HCT116 (cell line): ENCODE data around the gene TRAT1. TPM values are rescaled to one million over a fixed set of nuclear protein-coding genes. Genes with fewer than 3 reads are reported as not detected.

Experiments used
- ATAC-seq: fragments of 200-7000 bp; cut with Tn5 transposase; 2 replicates; pipeline ENCODE4 v1.9.1; 2020; ENCODE audit warnings: mild to moderate bottlenecking, moderate library complexity
- BruUV-seq: library from RNA; stranded (reverse); fragments of 400-500 nt; replicated peaks from 2 replicates; lab custom pipeline; 2021; lab: Mats Ljungman, UMichigan
- CTCF ChIA-PET: fragments of 300-600 bp; sonication (Branson Sonifier 250); formaldehyde crosslinking; loops from one replicate; lab custom pipeline; 2021; ENCODE audit warnings: antibody characterized with exemption; lab: Charles Lee
- POLR2A ChIA-PET: fragments of 300-600, 350-600 bp; sonication (Branson Sonifier 250); formaldehyde crosslinking; loops from one replicate; lab custom pipeline; 2021; ENCODE audit warnings: antibody characterized with exemption; lab: Charles Lee
- RAD21 ChIA-PET, 2 experiments: fragments of 300-600 bp; sonication (Branson Sonifier 250); formaldehyde crosslinking; loops; one replicate each; lab custom pipeline; 2023; ENCODE audit warnings: low total read pairs in 2 of 2; ENCODE audit not compliant: uncharacterized antibody in 2 of 2, unreplicated experiment in 2 of 2, low non-redundant PET in 1 of 2; lab: Charles Lee
- DNase-seq: peaks from one replicate; pipeline ENCODE4 v3.0.0-alpha.2; 2010; ENCODE audit warnings: low read depth, low spot score
- H2AFZ ChIP-seq: fragments of 200-600 bp; shearing (Covaris generic), sonication (generic); 2 replicates; pipeline ENCODE4 v1.6.1; 2017; ENCODE audit warnings: low read depth, mixed run types, mixed read lengths, antibody characterized with exemption, low read length; ENCODE audit not compliant: poor library complexity, severe bottlenecking
- H3K27ac ChIP-seq: 2 replicates; pipeline ENCODE4 v1.5.1; 2012; ENCODE audit warnings: low read depth, low read length
- H3K27me3 ChIP-seq: fragments of 200-600 bp; sonication (generic); 2 replicates; pipeline ENCODE4 v1.6.1; 2016; ENCODE audit warnings: mixed run types, low read length, mixed read lengths; ENCODE audit not compliant: insufficient read depth
- H3K36me3 ChIP-seq, 2 experiments: fragments of 200-500 bp in 1 of 2; fragments of 200-600 bp in 1 of 2; sonication (Bioruptor generic) in 1 of 2; sonication (generic) in 1 of 2; 2 replicates each; pipeline versions ENCODE4 v1.5.1 to v1.6.1; 2014 to 2016; ENCODE audit warnings: low read length in 2 of 2, inconsistent platforms in 1 of 2, mixed read lengths in 1 of 2, mixed run types in 1 of 2; ENCODE audit not compliant: insufficient read depth in 2 of 2, control insufficient read depth in 1 of 2
- H3K4me1 ChIP-seq, 2 experiments: fragments of 200-600 bp in 1 of 2; sonication (generic) in 1 of 2; 2 replicates each; pipeline versions ENCODE4 v1.5.1 to v1.6.1; 2012 to 2017; ENCODE audit warnings: low read length in 2 of 2, inconsistent platforms in 1 of 2, mild to moderate bottlenecking in 1 of 2, mixed read lengths in 1 of 2, mixed run types in 1 of 2, moderate library complexity in 1 of 2; ENCODE audit not compliant: insufficient read depth in 2 of 2, control insufficient read depth in 1 of 2
- H3K4me2 ChIP-seq: fragments of 200-600 bp; sonication (generic); 2 replicates; pipeline ENCODE4 v1.6.1; 2017; ENCODE audit warnings: mixed run types, low read length, mixed read lengths
- H3K4me3 ChIP-seq, 2 experiments: fragments of 200-600 bp in 1 of 2; sonication (generic) in 1 of 2; replicated peaks in 1 of 2; 2 replicates each; pipeline ENCODE4 v1.5.1; 2011 to 2016; ENCODE audit warnings: low read length in 2 of 2, control low read depth in 1 of 2, low read depth in 1 of 2, mild to moderate bottlenecking in 1 of 2, mixed read lengths in 1 of 2, mixed run types in 1 of 2
- H3K79me2 ChIP-seq: fragments of 200-600 bp; sonication (generic); 2 replicates; pipeline ENCODE4 v1.6.1; 2017; ENCODE audit warnings: mild to moderate bottlenecking, mixed run types, low read length, moderate library complexity, mixed read lengths; ENCODE audit not compliant: insufficient read depth
- H3K9ac ChIP-seq: fragments of 200-600 bp; sonication (generic); 2 replicates; pipeline ENCODE4 v1.6.1; 2016; ENCODE audit warnings: low read length, mixed read lengths
- H3K9me2 ChIP-seq: fragments of 200-600 bp; sonication (generic), shearing (Covaris generic); 2 replicates; pipeline ENCODE4 v1.6.1; 2017; ENCODE audit warnings: mixed run types, mild to moderate bottlenecking, moderate library complexity; ENCODE audit not compliant: insufficient read depth
- H3K9me3 ChIP-seq, 2 experiments: fragments of 200-500 bp in 1 of 2; fragments of 200-600 bp in 1 of 2; sonication (Bioruptor generic) in 1 of 2; sonication (generic) in 1 of 2; 2 replicates each; pipeline ENCODE4 v1.6.1; 2014 to 2017; ENCODE audit warnings: low read length in 2 of 2, mixed read lengths in 2 of 2, inconsistent platforms in 1 of 2, low read depth in 1 of 2, mild to moderate bottlenecking in 1 of 2, mixed run types in 1 of 2, moderate library complexity in 1 of 2; ENCODE audit not compliant: control insufficient read depth in 1 of 2, insufficient read depth in 1 of 2
- H4K20me1 ChIP-seq: fragments of 200-600 bp; sonication (generic), shearing (Covaris generic); 2 replicates; pipeline ENCODE4 v1.6.1; 2017; ENCODE audit warnings: mixed run types, mild to moderate bottlenecking, moderate library complexity; ENCODE audit not compliant: insufficient read depth
- CBX3 ChIP-seq: IDR thresholded peaks from 2 replicates; pipeline ENCODE4 v1.6.1; 2012; ENCODE audit warnings: low read depth
- CEBPB ChIP-seq: IDR thresholded peaks from 2 replicates; pipeline ENCODE4 v1.6.1; 2012; ENCODE audit warnings: low read depth
- EGR1 ChIP-seq: IDR thresholded peaks from 2 replicates; pipeline ENCODE4 v1.6.1; 2012; ENCODE audit warnings: low read depth
- FOSL1 ChIP-seq: IDR thresholded peaks from 2 replicates; pipeline ENCODE4 v1.6.1; 2012; ENCODE audit warnings: low read depth
- JUND ChIP-seq: IDR thresholded peaks from 2 replicates; pipeline ENCODE4 v1.6.1; 2012
- POLR2A ChIP-seq: IDR thresholded peaks from 2 replicates; pipeline ENCODE4 v1.7.0; 2011; ENCODE audit warnings: borderline replicate concordance; ENCODE audit not compliant: insufficient read depth, insufficient read length; ENCODE audit errors: extremely low read depth
- POLR2AphosphoS5 ChIP-seq: IDR thresholded peaks from 2 replicates; pipeline ENCODE4 v1.6.1; 2011; ENCODE audit warnings: mild to moderate bottlenecking, low read depth, low read length, moderate library complexity
- RAD21 ChIP-seq: IDR thresholded peaks from 2 replicates; pipeline ENCODE4 v1.6.1; 2012; ENCODE audit warnings: low read depth, mild to moderate bottlenecking
- SIN3A ChIP-seq: IDR thresholded peaks from 2 replicates; pipeline ENCODE4 v1.6.1; 2012; ENCODE audit warnings: low read depth
- SP1 ChIP-seq: IDR thresholded peaks from 2 replicates; pipeline ENCODE4 v1.6.1; 2012; ENCODE audit warnings: low read depth
- SRF ChIP-seq: IDR thresholded peaks from 2 replicates; pipeline ENCODE4 v1.6.1; 2012; ENCODE audit warnings: low read depth
- YY1 ChIP-seq: IDR thresholded peaks from 2 replicates; pipeline ENCODE4 v1.6.1; 2011; ENCODE audit warnings: low read length, low read depth, moderate library complexity, mild to moderate bottlenecking; ENCODE audit not compliant: insufficient replicate concordance; ENCODE audit errors: extremely low read depth
- ZNF274 ChIP-seq: fragments of 200-500 bp; sonication (Bioruptor generic); IDR thresholded peaks from 2 replicates; pipeline ENCODE4 v1.6.1; 2014; ENCODE audit warnings: mild to moderate bottlenecking, low read depth, low read length, inconsistent platforms
- intact Hi-C: fragments of 100-400 bp; cut with micrococcal nuclease; formaldehyde crosslinking; loops from 2 replicates; pipeline ENCODE4 v1.10.0; 2022
- total RNA-seq: library from RNA; stranded (reverse); gene quantifications from one replicate; pipeline ENCODE4 v1.2.1, GENCODE V29; 2021; ENCODE audit not compliant: unreplicated experiment
- TF ChIP-seq, protein P1 (sequence below): IDR thresholded peaks from 2 replicates; pipeline ENCODE4 v1.6.1; 2012
- TF ChIP-seq, protein P2 (sequence below): IDR thresholded peaks from 2 replicates; pipeline ENCODE4 v1.6.1; 2011; ENCODE audit warnings: mild to moderate bottlenecking, low read length, moderate library complexity; ENCODE audit not compliant: insufficient replicate concordance; ENCODE audit errors: extremely low read depth
- TF ChIP-seq, protein P3 (sequence below): IDR thresholded peaks from 2 replicates; pipeline ENCODE4 v1.6.1; 2012; ENCODE audit warnings: low read depth
- TF ChIP-seq, protein P4 (sequence below), 3 experiments: fragments of 200-600 bp in 1 of 3; sonication (generic) in 1 of 3; IDR thresholded peaks in 2 of 3; conservative IDR thresholded peaks in 1 of 3; 2 replicates each; pipeline ENCODE4 v1.5.1; 2012 to 2017; ENCODE audit warnings: low read depth in 2 of 3, low read length in 2 of 3, antibody characterized with exemption in 1 of 3, borderline replicate concordance in 1 of 3, control low read depth in 1 of 3, mild to moderate bottlenecking in 1 of 3, mixed read lengths in 1 of 3, mixed run types in 1 of 3, moderate library complexity in 1 of 3; ENCODE audit not compliant: insufficient read depth in 1 of 3

Gene TRAT1
- total RNA-seq, 1 experiment from 2014 or later: not detected

DNA sequence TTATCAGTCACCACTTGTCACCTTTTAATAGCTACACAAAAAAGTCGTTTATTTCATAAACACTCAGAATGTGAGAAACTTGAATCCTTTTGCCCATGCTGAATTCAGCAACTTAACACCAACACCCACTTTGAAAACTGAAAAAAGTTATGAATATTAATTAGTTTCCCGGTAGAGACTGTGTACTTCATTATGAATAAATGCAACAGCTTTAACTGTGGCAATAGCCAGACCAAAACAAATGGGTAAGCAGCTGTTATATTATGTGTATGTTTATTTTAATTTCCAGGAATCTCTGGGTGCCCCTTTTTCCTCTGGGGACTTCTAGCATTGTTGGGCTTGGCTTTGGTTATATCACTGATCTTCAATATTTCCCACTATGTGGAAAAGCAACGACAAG is 7.8 kb downstream of the TRAT1 start:
- Histone ChIP-seq H3K27me3 (no peaks in the 10 kb centered on the region), H3K4me1 (no peaks in the 10 kb centered on the region)
- TF ChIP-seq SP1: no peak
- TF ChIP-seq, protein P1, sequence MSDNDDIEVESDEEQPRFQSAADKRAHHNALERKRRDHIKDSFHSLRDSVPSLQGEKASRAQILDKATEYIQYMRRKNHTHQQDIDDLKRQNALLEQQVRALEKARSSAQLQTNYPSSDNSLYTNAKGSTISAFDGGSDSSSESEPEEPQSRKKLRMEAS: no peak
- no peak for TF ChIP-seq EGR1
- no peak for TF ChIP-seq FOSL1
- no peak for TF ChIP-seq POLR2AphosphoS5
- no peak for TF ChIP-seq RAD21
- TF ChIP-seq POLR2A: no peak
- no peak for TF ChIP-seq SRF
- no peak for TF ChIP-seq CBX3
- no peak for TF ChIP-seq JUND
- TF ChIP-seq CEBPB: no peak
- TF ChIP-seq, protein P2, sequence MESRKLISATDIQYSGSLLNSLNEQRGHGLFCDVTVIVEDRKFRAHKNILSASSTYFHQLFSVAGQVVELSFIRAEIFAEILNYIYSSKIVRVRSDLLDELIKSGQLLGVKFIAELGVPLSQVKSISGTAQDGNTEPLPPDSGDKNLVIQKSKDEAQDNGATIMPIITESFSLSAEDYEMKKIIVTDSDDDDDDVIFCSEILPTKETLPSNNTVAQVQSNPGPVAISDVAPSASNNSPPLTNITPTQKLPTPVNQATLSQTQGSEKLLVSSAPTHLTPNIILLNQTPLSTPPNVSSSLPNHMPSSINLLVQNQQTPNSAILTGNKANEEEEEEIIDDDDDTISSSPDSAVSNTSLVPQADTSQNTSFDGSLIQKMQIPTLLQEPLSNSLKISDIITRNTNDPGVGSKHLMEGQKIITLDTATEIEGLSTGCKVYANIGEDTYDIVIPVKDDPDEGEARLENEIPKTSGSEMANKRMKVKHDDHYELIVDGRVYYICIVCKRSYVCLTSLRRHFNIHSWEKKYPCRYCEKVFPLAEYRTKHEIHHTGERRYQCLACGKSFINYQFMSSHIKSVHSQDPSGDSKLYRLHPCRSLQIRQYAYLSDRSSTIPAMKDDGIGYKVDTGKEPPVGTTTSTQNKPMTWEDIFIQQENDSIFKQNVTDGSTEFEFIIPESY: no peak
- TF ChIP-seq ZNF274: no peak
- TF ChIP-seq, protein P3, sequence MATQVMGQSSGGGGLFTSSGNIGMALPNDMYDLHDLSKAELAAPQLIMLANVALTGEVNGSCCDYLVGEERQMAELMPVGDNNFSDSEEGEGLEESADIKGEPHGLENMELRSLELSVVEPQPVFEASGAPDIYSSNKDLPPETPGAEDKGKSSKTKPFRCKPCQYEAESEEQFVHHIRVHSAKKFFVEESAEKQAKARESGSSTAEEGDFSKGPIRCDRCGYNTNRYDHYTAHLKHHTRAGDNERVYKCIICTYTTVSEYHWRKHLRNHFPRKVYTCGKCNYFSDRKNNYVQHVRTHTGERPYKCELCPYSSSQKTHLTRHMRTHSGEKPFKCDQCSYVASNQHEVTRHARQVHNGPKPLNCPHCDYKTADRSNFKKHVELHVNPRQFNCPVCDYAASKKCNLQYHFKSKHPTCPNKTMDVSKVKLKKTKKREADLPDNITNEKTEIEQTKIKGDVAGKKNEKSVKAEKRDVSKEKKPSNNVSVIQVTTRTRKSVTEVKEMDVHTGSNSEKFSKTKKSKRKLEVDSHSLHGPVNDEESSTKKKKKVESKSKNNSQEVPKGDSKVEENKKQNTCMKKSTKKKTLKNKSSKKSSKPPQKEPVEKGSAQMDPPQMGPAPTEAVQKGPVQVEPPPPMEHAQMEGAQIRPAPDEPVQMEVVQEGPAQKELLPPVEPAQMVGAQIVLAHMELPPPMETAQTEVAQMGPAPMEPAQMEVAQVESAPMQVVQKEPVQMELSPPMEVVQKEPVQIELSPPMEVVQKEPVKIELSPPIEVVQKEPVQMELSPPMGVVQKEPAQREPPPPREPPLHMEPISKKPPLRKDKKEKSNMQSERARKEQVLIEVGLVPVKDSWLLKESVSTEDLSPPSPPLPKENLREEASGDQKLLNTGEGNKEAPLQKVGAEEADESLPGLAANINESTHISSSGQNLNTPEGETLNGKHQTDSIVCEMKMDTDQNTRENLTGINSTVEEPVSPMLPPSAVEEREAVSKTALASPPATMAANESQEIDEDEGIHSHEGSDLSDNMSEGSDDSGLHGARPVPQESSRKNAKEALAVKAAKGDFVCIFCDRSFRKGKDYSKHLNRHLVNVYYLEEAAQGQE: no peak
- TF ChIP-seq SIN3A: no peak
- TF ChIP-seq, protein P4, sequence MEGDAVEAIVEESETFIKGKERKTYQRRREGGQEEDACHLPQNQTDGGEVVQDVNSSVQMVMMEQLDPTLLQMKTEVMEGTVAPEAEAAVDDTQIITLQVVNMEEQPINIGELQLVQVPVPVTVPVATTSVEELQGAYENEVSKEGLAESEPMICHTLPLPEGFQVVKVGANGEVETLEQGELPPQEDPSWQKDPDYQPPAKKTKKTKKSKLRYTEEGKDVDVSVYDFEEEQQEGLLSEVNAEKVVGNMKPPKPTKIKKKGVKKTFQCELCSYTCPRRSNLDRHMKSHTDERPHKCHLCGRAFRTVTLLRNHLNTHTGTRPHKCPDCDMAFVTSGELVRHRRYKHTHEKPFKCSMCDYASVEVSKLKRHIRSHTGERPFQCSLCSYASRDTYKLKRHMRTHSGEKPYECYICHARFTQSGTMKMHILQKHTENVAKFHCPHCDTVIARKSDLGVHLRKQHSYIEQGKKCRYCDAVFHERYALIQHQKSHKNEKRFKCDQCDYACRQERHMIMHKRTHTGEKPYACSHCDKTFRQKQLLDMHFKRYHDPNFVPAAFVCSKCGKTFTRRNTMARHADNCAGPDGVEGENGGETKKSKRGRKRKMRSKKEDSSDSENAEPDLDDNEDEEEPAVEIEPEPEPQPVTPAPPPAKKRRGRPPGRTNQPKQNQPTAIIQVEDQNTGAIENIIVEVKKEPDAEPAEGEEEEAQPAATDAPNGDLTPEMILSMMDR (IDR thresholded peaks at IDR 0.05 in 2 of 3, conservative IDR thresholded peaks at IDR 0.05 in 1 of 3; ENCODE audit: borderline replicate concordance in 1 of 3, insufficient read depth in 1 of 3, low read depth in 2 of 3, low read length in 2 of 3): no peak
- no peak for TF ChIP-seq YY1
- TF ChIP-seq, all 23 proteins: peak for 0
- no TSS peak for BruUV-seq
- no peak overlapping the region for H3K27ac ChIP-seq
- H3K79me2 ChIP-seq: no peaks in the 10 kb centered on the region
- H4K20me1 ChIP-seq: no peaks in the 10 kb centered on the region
- no peak overlapping the region for H3K4me3 ChIP-seq
- no peak overlapping the region for H3K9ac ChIP-seq
- H3K4me2 ChIP-seq: no peak overlapping the region
- H3K9me2 ChIP-seq: no peaks in the 10 kb centered on the region
- ChIA-PET POLR2A (no interaction called here), CTCF (no interaction called here), RAD21 (interaction anchor here in 1 of 2 experiments (0.7 kb wide), 1 partner anchor 1463 kb away, joined by 3 read pairs; no protein-coding TSS in a partner anchor)
- no peaks in the 10 kb centered on the region for H3K9me3 ChIP-seq
- no peak for ATAC-seq
- no peak overlapping the region for H2AFZ ChIP-seq
- DNase-seq: no peak
- H3K36me3 ChIP-seq: no peaks in the 10 kb centered on the region
- intact Hi-C loops: no loop called here
